NCI-H1417 treated with DMSO at 0.1 percent for 48 hours (cell line): Measurements from ENCODE around the gene INHBA.

Experiments used
- DNase-seq: peaks from one replicate; lab custom pipeline; 2025; lab: John Stamatoyannopoulos, UW

The INHBA gene

DNA sequence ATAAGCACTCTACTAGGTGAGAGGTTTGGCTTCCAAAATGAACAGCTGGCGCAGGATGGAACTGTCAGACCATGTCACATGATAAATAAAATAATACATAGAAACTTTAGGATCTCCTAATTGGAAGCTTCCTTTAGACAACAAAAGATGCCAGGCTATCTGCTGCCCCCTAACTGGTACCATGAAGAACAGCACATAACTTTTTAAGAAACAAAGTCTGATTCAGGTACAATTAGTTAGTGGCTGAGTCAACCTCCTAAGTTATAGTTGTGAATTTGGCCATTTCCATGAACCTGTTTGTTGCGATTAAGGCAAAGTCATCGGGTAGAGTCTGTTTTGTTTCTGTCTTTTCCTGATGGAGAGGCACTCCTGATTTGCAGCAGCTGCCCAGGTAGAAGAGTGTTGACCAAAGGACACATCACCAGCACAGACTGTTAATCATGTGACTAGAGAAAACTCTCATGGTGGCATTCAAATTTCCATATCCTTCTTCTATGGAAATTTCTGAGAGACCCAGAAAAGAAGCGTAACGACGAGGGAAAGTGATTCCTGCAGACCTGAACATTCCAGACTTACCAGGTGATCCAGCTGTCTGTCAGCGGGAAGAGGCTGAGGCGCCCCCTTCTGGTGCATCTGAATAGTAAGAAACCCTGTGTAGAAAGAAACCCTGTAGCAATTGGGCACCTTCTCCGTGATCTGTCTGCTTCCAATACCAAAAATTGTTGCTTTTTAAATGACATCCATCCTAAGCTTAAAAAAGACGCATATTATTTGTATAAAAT lies 8.6 kb upstream of the INHBA start:
- DNase-seq, result no peak

DNA sequence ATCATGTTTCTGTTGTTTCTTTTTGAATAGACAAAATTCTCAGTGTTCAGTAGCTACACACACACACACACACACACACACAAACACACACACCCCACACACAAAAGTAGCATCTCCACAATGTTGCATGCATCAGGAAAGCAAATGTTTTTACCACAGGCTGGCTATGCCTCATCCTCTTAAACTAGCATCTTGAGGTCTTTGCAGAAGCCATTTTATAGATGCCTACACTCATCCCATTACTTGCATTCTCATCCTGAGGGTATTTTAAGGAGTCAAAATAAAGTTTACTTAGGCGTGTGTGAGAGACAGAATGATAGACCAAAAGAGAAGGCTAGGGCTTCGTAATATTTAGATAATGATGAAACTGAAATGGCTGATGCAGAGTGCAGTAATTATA lies 7.9 kb upstream of the INHBA start:
- no peak for DNase-seq

DNA sequence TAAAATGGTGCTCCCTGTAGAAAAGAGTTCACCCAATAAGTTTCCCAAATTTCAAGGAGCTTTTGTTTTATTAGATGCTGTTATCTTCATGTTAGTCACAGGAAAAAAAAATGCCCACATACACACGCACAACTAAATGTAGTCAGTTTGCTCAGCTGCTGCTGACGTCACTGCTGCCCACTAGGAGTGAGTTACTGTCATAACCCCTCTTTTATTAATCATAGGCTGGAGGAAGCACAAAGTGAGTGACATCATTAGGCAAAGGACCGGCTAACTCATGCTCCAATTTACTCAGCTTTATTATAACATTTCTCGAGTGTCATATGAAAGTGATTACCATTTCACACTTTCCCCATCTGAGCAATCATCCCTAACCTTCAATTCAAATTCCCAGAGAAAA lies 6.7 kb upstream of the INHBA start:
- DNase-seq, result no peak

DNA sequence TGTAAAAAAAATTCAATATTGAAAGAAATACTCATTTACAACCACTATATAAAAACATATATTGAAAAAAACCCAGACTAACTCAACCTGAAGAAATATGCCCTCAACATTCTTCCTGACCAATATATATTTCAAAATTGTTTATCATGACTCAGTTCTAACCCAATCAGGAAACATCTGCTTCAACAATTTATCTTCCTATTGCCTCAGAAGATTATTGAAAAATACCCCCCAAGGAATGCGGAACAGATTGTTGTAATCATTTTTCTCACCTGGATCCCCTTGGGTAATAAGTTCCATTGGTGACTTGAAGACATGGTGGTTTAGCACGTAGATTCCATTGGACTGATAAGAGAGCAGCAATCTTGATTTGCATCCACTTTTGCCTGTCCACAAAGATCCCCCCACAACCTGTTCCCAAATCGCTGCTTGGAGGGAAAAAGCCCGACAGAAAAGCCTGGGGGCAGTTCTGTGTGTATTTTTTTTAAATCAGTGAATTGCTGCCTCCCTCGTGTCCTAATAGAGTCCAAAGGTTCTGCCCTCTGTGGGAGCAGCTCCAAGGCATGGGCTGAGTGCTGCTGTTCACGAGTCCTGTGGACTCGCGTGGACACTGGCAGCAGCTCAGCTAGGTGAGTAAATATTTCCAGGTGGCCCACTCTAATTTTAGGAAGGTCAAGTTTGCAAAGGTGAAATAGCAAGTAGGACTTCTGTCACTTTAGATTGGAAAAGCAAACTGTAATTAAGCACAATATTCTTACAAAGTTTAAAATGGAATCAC lies 5.9 kb upstream of the INHBA start:
- no peak for DNase-seq

DNA sequence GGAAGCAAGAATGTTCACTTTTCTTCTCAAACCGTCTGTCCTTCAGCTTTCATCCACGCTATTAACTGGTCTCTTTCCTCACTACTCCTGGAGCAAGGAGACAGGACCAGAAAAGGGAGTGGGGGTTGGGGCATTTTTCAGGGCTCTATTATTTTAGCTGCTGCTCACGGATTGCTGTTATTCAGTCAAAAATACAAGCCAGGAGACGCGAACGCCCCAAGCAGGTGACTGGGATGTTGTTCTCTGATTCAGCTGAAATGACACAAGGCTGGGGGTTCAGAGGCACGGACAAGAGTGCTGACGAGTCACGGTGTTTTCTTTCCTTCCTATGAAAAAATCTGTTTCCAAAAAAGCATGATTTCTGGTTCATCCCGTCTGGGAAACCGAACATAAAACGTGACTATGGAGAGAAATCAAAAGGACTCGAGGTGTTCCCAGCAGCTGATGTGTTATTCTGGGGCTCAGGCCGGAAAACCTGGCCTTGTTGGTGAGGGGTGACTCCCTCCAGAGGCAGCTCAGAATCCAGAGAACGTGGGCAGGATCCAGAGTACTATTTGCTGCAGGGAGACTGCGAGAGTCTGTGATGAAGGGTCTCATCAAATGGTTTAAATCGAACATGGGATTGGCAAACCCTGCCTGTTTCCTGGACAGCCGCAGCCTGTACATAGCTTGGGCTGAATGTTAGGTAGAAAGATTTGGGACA lies 3.5 kb upstream of the INHBA start:
- no peak for DNase-seq

DNA sequence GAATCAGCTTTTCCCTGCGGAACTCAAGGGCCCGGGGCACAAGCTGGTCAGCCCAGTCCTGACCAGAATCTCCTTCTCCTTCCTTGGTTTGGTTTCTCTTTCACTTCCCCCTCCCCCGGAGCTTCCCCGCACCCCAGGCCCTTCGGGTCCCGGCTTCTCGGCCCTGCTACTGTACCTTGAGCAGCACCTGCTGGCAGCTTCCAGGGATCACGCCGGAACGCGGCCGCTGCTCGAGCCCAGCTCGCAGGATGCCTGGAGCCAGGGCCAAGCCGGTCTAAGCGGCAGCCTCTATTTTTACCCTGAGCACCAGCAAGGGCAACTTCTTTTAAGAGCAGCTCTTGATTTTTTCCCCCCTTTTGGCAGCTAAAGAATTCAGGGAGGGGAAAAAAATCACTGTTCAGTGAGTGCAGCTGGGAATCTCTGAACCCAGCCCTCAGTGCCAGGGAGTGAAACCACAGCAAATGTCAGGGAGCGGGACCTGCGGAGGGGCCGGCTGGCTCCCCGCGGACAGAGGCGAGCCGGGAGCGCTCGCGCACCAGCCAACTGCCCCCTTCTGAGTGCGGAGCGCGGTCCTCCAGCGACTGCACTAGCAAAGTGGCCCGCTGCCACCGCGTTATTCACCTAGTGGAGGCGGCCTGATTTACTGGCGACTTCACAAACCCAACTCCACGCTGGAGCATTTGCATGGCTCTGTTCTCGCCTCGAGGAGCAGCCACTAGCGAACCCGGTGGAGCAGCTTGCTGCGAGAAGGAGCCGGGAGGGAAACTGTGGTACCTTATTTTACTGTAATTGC lies 2.4 kb upstream of the INHBA start:
- no peak for DNase-seq

DNA sequence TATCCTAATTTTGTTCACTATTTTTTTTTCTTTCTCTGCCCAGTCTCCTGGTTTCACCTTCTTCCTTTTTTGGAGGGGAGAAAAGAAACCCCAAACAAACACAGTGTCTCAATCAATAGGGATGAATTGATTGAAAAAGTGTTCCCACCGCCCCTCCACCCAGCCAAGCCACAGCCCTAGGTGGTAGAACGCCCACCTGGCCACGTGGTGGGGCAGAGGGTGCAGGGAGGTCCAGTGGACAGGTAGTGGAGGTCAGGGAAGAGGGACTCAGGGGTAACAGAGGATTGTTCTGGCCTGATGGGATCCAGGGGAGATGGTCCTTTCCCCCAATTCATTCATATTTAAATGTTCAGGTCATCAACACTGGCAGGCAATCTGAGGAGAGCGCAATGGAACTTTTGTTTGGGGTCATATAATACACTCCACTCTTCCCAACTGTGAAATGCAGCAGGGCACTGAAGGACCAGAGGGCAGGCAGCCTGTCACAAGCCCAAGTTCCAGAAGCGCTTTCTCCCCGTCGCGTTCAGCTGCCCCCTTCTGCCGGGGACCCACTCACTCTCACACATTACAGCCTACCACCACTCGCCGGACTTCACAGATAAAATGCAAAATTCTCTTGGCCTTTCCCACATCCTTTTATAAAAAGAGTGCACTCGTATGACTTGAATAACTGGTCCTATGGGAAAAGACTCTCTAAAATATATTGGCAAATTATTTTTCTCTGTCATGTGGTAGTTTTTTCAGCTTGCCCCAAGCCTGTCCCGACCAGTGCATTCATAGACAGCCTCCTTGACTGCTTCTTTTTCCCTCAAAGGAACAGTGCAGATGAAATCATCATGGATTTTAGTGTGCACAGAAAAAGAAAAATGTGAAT lies 1.6 kb downstream of the INHBA start:
- DNase-seq, result no peak

DNA sequence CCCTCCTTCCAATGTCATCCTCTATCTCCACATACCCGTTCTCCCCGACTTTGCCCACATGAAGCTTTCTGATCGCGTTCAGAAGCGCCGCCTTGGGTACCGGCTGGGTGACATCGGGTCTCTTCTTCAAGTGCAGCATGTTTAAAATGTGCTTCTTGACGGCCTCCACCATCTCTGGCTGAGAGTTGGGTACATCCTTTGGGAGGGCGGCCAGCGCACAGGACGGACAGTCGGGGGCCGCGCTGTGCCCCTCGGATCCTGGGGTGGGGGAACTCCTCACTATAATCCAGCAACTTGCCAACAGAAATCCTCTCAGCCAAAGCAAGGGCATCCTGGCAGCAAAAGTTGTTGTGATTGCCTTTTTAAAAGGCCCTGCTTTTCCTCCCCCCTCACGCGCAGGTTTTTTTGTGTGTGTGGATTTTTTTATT lies 2.8 kb downstream of the INHBA start:
- DNase-seq, result no peak

DNA sequence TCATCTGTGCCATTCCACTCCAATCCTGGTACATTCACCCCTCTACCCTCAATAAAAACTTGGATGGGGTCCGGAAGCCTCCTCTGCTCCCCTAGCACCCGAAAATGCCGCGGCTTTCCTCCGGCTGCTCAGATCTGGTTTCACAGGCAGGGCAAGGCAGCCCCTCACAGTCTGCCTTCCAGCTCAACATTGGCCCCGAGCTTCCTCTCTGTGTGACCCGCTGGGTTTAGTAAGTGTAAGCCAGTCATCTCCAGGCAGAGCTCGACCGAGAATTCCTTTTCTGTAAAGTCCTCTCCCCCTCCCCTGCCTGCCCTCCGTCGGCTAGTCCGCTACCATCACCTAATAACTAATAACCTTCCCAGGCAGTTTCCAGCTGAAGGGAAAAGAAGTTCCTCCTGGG lies 3.4 kb downstream of the INHBA start:
- no peak for DNase-seq

DNA sequence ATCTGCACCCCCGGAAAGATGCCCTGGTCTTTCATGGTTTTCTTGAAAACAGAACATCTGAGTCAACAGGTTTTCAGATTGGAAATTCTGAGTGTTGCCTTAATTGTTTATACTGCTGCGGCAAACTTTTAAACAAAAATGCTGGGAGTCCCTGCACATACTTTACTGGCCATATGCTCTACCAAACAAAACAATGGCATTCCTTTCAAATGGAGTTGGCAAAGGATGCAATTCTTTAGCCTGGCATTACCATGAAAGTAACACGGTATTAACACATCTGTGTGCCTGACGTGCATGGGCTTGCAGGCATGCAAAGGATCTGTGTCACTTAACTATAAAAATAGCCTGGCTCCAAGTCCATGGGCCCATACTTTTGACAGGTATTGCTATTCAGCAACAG lies 4.2 kb downstream of the INHBA start:
- DNase-seq, result no peak

DNA sequence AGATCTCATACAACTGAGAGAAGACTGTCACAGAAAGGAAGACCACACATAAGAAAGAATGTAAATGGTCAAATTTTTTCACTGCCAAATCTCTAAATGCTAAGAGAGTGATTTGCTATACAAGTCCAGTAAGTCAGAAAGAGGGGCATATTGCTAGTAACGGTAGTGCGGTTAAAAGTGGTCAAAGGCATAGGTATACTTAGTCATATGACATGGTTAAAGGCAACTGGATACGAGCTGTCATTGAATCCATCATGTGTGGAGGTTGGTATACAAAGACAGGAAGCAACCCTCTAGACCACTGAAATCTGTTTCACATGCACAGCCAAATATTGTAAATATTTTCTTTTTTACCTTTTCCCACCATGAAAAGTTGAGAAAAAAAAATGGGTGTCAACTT lies 4.8 kb downstream of the INHBA start:
- DNase-seq, result no peak

DNA sequence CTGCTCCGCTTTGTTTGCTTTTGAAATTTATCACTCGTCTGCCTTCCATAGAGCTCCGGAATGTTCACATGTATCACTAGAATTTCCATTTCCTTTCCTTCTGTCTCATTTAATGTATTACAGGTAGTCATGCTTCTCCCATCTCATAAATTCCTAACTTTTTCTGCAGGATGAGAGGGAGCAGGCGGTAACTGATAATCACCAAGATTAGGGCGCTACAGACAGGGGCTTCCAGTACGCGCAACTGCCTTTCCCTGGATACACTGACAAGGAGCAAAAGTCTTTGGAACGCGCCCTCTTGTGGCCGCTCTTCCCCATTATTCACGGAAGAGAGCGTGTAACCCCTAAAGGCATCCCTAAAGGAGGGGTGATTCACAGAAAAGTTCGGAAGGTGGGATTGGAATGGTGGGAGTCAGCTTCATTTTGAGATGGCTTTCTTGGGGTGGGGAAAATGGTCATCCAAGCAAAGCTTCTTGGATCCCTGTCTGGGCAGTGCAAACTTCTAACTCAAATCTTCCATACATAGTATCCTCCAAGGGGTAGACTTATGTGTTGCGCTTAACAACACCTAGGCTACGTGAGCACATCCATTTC lies 6.5 kb downstream of the INHBA start:
- DNase-seq, result no peak

DNA sequence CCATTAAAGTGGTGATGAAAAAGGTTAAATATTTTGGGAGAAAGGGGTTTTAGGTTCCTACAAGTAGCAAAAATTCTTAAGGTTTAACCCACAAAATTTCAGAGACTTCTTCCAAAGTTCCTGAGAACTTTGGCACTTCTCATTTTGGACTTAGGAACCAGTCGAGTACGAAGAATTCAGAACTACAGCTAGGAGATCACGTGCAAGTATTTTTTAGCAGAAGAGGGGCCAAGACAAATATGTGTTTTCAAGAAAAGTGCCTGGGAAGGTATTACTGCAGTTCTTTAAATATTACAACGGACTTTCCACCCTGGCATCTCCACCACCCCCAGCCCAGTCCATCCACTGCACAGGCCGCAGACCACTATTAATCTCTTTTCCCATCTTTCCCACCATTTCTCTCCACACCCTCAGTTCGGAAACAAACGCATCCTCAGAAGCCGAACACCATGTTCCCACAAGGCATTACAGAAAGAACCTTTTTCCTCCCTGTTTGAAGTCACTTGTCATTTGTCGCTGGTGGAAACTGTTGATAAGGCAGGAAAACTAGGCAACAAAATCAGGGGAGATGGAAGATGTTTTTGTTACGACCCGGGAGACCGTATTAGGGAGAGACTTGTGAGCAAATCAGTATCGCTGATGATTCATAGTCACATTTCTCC lies 7.1 kb downstream of the INHBA start:
- no peak for DNase-seq

DNA sequence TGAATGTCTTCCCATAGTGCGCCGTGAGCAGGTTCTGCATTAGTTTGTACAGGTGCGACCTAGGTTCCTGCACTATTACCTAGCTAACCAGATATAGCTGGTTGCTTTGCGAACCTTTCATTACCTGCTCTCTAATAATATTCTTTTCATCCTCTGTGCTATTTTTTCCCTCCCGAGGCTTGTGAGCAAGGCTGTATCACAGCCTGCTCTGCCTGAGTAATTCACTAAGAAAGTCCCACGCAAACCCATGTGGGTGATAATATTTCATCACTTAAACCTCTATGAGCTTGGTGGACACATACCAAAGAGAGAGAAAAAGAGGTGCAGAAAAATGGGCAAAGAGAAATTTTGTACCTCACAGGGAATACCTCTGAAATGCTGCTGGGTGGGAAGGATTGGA lies 8.4 kb downstream of the INHBA start:
- DNase-seq, result no peak

DNA sequence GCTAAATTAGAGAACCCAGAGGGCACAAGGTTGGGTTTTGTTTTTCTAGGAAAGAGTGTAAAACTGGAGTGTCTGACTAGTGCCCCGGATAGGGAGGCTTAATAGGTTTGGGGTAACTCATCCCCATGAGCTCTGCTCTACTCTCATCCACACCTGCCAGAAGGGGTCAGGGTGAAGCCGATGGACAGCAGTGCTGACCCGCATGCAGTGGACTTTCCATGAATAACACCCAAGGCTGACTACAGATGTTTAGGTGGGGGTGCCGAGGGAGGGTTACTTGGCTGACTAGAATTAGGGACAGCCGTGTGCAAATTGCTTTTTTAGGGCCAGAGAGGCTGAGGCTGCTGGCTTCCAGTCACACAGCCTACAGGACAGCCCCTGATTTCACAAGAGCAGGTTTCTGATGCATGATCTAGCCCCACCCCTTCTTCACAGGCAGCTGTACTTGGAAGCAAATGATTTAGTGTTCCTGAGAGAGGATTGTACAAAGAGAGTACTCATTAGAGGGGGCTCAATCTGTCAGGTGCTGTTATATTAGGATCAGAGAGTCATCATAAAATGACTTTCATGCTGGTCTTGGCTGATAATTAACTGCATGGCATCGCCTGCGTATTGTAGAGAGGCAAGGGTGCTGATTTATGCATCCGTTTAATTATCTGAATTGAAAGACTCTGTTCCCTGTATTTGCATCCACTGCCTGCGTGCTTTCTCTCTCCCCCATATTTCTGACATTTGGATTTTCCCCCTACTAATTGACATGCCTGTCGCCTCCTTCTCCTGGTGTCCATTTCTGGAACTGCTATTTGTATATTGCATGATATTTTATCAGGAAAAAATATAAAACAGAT lies 9.5 kb downstream of the INHBA start:
- no peak for DNase-seq

DNA sequence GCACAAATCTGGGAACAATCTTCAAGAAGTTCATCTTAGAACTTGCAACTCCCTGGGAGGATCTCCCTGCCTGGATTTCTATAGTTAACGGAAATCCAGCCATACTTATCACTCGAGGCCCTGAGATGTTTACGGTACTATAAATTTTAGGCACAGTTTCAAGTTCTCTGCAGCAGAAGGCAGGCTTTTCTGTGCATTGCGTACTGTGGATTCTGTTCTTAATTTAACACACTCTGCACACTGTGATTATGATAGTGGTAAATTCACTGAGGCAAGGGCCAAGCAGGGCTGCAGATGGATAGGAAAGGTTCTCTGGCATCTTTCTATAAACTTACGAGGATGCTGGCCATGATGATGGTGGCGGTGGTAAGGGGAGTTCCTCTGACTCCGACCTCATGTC lies 10.6 kb downstream of the INHBA start:
- no peak for DNase-seq

DNA sequence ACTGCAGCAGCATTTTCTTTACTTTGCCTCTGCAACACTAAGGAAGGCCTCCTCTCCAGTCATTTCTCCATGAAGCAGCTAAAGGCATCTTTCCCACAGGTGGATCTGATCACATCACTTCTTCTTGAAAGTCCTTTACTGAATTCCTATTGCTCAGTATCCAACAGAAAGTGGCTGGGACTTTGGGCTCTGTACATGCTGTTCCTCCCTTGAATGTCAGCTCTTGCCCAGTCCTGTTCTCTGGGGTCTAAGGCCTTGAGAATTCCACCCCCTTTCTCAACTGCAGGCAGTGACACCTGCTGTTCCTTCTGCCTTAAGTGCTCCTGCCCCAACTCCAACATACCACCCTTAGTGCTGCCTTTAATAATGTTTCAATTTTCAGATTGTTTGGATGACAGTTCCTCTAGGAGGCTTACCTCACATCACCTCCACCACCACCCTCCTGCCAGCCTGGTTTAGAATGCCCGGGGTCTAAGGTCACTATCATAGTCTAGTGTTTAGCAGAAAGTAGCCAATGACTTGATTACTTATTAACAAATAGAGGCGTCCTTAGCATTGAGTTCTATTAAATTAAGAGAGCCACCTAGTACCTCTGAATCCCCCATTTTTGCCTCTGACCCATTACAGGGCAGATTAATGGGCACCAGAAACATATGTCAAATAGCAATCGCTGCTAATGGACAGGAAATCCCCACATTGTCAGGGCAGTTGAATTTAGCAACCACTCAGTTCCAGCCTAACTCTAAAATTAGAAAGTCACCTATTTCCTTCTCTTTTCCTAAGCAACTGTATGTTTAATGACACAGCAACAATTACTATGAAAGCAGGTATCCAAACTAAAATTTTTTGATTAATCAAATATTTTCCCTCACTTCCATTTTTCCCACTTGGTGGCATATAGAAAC lies 11.4 kb downstream of the INHBA start:
- no peak for DNase-seq

DNA sequence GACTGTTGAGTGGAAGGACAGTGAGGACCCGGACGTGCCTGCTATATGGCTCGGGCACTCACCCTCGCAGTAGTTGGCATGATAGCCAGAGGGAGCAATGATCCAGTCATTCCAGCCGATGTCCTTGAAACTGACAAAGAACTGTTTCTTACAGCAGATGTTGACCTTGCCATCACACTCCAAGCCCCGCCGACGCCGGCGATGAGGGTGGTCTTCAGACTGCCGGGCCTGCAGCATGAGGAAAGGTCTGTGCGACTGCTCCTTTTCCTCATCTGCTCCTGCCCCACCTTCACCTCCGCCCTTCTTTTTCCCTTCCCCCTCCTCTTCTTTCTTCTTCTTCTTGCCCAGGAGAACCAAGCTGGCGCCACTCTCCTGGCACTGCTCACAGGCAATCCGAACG lies 13.1 kb downstream of the INHBA start:
- DNase-seq, result no peak
